ENCODE measurements around the gene GTF3C5.

Gene GTF3C5

DNA sequence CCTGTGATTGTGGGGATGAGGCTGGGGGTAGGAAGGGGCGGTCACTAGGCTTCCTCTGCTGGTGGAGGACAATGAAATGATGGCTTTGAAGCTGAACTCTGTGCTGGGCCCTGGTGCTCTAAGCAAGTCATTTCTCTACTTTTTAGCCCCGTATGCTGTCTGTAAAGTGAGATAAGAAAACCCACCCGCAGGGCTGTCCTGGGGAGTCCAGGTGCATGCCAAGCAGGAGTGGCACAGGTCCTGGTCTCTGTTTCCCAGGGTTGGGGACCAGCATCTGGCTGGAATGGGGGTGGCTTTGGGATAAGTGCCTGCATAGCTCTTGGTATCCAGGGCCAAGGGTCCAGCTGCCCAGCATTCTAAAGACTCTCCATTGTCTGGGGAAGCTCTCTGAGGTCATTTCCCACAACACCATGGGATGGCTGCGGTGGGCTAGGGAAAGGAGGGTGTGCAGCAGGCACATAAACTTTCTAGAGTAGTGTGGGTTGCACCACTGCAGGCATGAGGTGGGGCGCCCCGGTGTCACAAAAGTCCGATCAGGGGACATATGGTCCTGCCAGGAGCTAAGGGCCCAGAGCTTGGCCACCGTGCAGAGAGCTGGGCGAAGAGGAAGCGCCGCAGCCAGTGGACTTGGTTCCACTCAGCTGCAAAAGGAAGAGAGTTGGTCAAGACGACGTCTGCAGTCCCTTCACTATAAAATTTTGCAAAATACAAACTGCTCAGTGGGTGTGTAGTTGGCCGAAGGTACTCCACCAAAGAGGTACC is 25.6 kb upstream of the GTF3C5 start:
- TF ChIP-seq GATA3 (IDR thresholded peaks at IDR 0.05; ENCODE audit: low read depth, low read length) (no peak), GATA2 (IDR thresholded peaks at IDR 0.05; ENCODE audit: low read depth, low read length) (no peak)

- TF ChIP-seq GATA2 (IDR thresholded peaks at IDR 0.05; ENCODE audit: low read depth, low read length) = no peak
- TF ChIP-seq GATA3 (IDR thresholded peaks at IDR 0.05; ENCODE audit: low read depth, low read length) = no peak
Measured at GRCh38 chr9:133005957-133006356, 24.8 kb upstream of the GTF3C5 start.

DNA sequence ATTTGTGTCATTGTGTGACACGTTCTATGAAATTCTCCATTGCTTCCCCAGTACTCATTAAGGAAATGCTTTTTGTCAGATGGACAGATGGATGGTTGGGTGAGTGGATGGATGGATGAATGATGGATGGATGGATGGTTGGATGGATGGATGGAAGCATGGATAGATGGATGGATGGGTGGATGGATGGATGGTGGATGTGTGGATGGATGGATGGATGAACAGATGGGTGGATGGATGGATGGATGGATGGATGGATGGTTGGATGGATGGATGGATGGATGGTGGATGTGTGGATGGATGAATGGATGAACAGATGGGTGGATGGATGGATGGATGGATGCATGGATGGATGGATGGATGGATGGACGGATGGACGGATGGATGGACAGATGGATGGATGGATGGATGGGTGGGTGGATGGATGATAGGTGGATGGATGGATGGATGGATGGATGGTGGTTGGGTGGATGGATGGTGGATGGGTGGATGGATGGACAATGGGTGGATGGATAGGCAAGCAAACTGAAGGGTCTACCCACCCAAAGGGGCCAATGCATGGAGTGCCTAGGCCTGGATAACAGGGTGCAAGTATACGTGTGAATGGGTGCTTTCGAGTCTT is 24.0 kb upstream of the GTF3C5 start:
- no peak for TF ChIP-seq GATA3 (IDR thresholded peaks at IDR 0.05; ENCODE audit: low read depth, low read length)
- no peak for TF ChIP-seq GATA2 (IDR thresholded peaks at IDR 0.05; ENCODE audit: low read depth, low read length)

DNA sequence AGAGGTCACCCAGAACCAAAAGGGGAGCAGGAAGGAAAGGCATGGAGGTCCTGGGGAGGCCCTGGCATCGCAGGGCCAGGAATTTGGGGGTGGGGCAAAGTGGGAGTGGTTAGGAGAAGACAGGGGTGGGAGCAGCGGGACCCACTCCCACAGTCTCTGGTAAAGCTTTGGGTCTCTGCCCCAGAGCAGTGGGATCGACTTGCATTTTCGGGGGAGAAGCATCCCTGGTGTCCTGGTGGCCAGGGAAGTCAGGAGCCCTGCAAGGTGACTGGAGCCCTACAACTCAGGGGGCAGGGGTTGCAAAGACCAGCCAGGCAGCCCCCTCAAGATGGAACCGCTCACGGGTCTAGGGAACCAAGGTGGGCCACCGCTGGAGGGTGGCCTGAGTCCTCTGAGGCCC is 22.4 kb upstream of the GTF3C5 start:
- TF ChIP-seq GATA3 (IDR thresholded peaks at IDR 0.05; ENCODE audit: low read depth, low read length) (no peak), GATA2 (IDR thresholded peaks at IDR 0.05; ENCODE audit: low read depth, low read length) (no peak)

- no peak for TF ChIP-seq GATA2 (IDR thresholded peaks at IDR 0.05; ENCODE audit: low read depth, low read length)
- TF ChIP-seq GATA3 (IDR thresholded peaks at IDR 0.05; ENCODE audit: low read depth, low read length) = no peak
Measured at GRCh38 chr9:133008824-133009223, 22.0 kb upstream of the GTF3C5 start.

DNA sequence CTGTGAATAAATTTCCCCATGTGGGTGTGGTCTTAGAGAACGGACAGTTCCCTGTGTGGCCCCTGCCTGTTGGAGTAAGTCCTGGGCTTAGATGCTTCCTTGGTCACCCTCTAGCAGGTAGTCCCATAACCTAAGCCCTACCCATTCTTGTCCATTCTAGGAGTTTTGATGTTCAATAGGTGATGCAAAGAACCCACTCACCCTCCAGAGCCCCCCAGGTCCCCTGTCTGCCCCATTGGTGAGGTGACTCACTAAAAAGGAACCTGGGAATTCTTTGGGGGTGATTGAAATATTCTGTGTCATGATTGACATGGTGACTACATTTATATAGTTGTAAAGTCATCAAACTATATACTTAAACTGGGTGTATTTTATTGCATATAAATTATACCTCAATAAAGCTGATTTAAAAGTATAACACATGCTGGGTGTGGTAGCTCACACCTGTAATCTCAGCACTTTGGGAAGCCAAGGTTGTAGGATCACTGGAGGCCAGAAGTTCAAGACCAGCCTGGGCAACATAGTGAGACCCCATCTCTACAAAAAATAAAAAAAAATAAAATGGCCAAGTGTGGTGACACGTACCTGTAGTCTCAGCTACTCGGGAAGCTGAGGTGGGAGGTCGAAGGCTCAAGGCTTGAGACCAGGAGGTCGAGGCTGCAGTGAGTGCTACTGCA is 20.8 kb upstream of the GTF3C5 start:
- TF ChIP-seq GATA3 (IDR thresholded peaks at IDR 0.05; ENCODE audit: low read depth, low read length) (no peak), GATA2 (IDR thresholded peaks at IDR 0.05; ENCODE audit: low read depth, low read length) (no peak)

- TF ChIP-seq GATA2 (IDR thresholded peaks at IDR 0.05; ENCODE audit: low read depth, low read length) (no peak), GATA3 (IDR thresholded peaks at IDR 0.05; ENCODE audit: low read depth, low read length) (no peak)
Measured at GRCh38 chr9:133014696-133015095, 16.1 kb upstream of the GTF3C5 start.

DNA sequence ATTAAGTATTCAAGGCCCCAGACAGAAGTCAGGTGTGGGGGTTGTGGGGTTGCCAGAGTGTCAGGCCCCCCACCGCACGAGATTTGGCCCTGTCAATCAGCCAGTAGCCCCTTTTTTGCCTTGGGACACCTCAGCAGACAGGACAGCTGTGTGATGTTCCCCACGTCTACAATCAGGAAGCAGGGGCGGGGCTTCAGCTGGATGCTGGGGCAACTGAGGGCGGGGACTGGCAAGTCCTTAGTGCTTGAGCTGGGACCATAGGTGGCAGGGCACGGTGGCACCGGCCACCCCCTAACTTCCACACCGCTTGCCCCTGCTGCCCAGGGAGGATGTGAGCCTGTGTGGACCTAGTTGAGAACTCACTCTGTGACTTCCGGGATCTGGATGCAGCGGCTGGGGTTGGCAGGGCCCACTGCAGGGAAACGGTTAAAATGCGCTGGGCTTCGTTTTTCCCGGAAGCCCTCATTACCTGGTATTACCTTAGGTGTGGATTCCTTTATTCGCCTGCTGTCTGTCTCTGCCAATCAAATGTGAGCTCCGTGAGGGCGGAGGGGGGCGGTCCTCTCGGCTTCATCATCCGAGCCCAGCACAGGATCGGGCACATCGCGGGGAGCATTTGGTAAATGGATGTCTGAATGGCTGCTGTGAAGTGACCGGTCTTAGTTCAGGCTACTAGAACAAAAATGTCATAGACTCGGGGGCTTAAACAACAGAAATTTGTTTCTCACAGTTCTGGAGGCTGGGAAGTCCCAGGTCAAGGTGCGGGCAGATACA is 7.5 kb upstream of the GTF3C5 start:
- TF ChIP-seq GATA2 (IDR thresholded peaks at IDR 0.05; ENCODE audit: low read depth, low read length) (no peak), GATA3 (IDR thresholded peaks at IDR 0.05; ENCODE audit: low read depth, low read length) (no peak)

DNA sequence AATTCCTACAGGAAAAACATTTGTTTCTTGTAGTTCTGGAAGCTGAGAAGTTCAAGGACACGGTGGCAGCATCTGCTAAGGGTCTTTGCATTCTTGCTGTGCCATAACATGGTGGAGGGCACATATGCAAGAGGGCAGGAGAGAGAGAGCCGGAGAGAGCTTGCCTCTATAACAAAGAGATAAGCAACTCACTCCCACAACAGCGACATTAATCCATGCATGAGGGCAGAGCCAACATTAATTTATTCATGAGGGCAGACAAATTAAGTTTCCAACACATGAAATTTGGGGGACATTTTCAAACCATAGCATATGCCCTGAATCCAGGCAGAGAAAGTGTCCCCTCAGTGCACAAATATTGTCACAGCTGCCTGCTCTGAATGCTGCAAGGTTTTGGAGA is 4.4 kb upstream of the GTF3C5 start:
- TF ChIP-seq GATA3 (IDR thresholded peaks at IDR 0.05; ENCODE audit: low read depth, low read length) (no peak), GATA2 (IDR thresholded peaks at IDR 0.05; ENCODE audit: low read depth, low read length) (no peak)

GRCh38 chr9:133027134-133027533 is 3.7 kb upstream of the GTF3C5 start:
- TF ChIP-seq GATA2 (IDR thresholded peaks at IDR 0.05; ENCODE audit: low read depth, low read length) (no peak), GATA3 (IDR thresholded peaks at IDR 0.05; ENCODE audit: low read depth, low read length) (no peak)

DNA sequence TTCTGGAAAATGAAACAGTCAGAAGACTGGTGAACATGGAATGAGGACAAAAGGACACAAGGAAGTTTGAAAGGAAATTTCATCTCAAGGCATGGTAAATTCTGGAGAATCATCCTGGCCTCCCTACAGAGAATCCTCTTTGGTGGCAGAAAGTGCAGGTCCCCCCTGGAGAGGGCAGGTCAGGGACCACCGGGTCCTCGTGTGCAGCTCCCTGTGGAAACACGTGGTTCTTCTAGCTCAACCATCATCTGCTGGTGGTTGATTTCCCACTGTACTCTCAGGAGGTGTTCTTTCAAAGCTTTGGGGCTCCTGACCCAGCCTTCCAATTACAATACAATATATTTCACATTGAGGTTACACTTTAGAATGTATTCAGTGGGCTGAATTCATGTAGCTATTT is 2.6 kb upstream of the GTF3C5 start:
- TF ChIP-seq GATA3 (IDR thresholded peaks at IDR 0.05; ENCODE audit: low read depth, low read length) = no peak

DNA sequence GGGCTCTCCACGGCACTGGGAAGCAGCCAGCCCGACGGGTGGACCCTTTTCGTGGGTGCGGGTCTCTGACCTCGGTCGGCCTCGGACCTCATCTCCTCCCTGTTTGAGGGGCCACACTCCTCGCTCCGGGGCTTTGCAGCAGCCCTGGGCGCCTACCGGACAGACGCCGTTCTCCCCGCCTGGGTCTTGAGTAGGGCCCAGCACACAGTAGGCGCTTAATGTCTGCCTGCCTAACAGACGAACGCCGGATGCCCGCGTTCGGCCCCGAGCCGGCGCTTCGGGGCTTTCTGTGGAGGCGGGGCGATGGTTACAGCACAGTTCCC is 842 bp upstream of the GTF3C5 start:
- TF ChIP-seq GATA3 (IDR thresholded peaks at IDR 0.05; ENCODE audit: low read depth, low read length) (no peak), GATA2 (IDR thresholded peaks at IDR 0.05; ENCODE audit: low read depth, low read length) (no peak)

GRCh38 chr9:133031130-133031422 is 279 bp downstream of the GTF3C5 start:
- TF ChIP-seq GATA2 (IDR thresholded peaks at IDR 0.05; ENCODE audit: low read depth, low read length) (no peak), GATA3 (IDR thresholded peaks at IDR 0.05; ENCODE audit: low read depth, low read length) (no peak)

GRCh38 chr9:133031496-133031911 is 707 bp downstream of the GTF3C5 start:
- TF ChIP-seq GATA2 (IDR thresholded peaks at IDR 0.05; ENCODE audit: low read depth, low read length) = no peak
- no peak for TF ChIP-seq GATA3 (IDR thresholded peaks at IDR 0.05; ENCODE audit: low read depth, low read length)

Data from SH-SY5Y (cell line).